Aorta (tissue), 5 donors: ENCODE data around the gene FAM124B. TPM values are rescaled to one million over a fixed set of nuclear protein-coding genes. Genes with fewer than 3 reads are reported as not detected.

Source experiments
- ATAC-seq: fragments of 200-7000 bp; cut with Tn5 transposase; one replicate; pipeline ENCODE4 v1.9.1; 2022; ENCODE audit warnings: moderate library complexity; ENCODE audit not compliant: low FRiP score
- DNase-seq, 2 donors: peaks; one replicate each; pipeline ENCODE4 v3.0.0-alpha.2; 2020
- H3K27ac ChIP-seq, 2 donors: one replicate each; pipeline ENCODE4 v1.5.1; 2013; ENCODE audit warnings: low read length in 2 of 2, mild to moderate bottlenecking in 2 of 2, moderate library complexity in 2 of 2, control low read depth in 1 of 2, inconsistent platforms in 1 of 2, low read depth in 1 of 2
- H3K27me3 ChIP-seq, 2 donors: one replicate each; pipeline ENCODE4 v1.6.1; 2013; ENCODE audit warnings: control low read depth in 1 of 2, low read length in 1 of 2, mild to moderate bottlenecking in 1 of 2, moderate library complexity in 1 of 2; ENCODE audit not compliant: insufficient read depth in 2 of 2, control insufficient read depth in 1 of 2
- H3K36me3 ChIP-seq, 2 donors: one replicate each; pipeline ENCODE4 v1.6.1; 2013; ENCODE audit warnings: control low read depth in 1 of 2, low read length in 1 of 2, mild to moderate bottlenecking in 1 of 2; ENCODE audit not compliant: insufficient read depth in 2 of 2, control insufficient read depth in 1 of 2
- H3K4me1 ChIP-seq, 2 donors: one replicate each; pipeline ENCODE4 v1.6.1; 2013; ENCODE audit warnings: low read length in 2 of 2, control low read depth in 1 of 2, mild to moderate bottlenecking in 1 of 2, moderate library complexity in 1 of 2; ENCODE audit not compliant: insufficient read depth in 2 of 2, control insufficient read depth in 1 of 2
- H3K4me3 ChIP-seq, 2 donors: one replicate each; pipeline ENCODE4 v1.5.1; 2013; ENCODE audit warnings: low read length in 2 of 2, control low read depth in 1 of 2, mild to moderate bottlenecking in 1 of 2
- H3K9me3 ChIP-seq: one replicate; pipeline ENCODE4 v1.6.1; 2013; ENCODE audit warnings: mild to moderate bottlenecking, low read length; ENCODE audit not compliant: control insufficient read depth
- WGBS, 2 donors: extraction: QIAGEN DNeasy Blood & Tissue Kit; methylation state at CpG; one replicate each; pipeline ENCODE4 v1.1.7; 2013; 5-methylcytosine and 5-hydroxymethylcytosine counted together
- intact Hi-C, 2 donors: fragments of 100-400 bp; cut with DNase I; formaldehyde crosslinking; loops; one replicate each; pipeline versions ENCODE4 v1.14.2 to v1.15.0; 2022
- polyA plus RNA-seq, 2 donors: library from polyadenylated mRNA; stranded (reverse); fragments of 200-250 nt; gene quantifications; one replicate each; pipeline ENCODE4 v1.2.3, GENCODE V29; 2013
- total RNA-seq, 2 donors: library from RNA; stranded (reverse); fragmentation: NEBNext Ultra II Directional; extraction: Animal tissue kit (Norgen Biotek cat#: 25700); gene quantifications; one replicate each; pipeline ENCODE4 v1.2.1, GENCODE V29; 2021
- donor health status: healthy with polysubstance abuse.
- donor health status: Bipolar disorder and iron deficiency.
- donor health status: DM: no; HTN: no; CAD: no.
- donor health status: DM: no; HTN: no; CAD: no.
- donor health status: DM: yes; HTN: yes; CAD: no.

FAM124B gene
- total and polyA plus RNA-seq, 4 donors, result 2.4 to 4.8 TPM; not detected in 2

GRCh38 chr2:224381521-224382279 is 20.2 kb downstream of the FAM124B start:
- 65% methylated on average over 6 of the region's 6 CpGs for WGBS, 2 donors
- Histone ChIP-seq H3K9me3 (no peaks in the 10 kb centered on the region), H3K4me3 (no peak overlapping the region)

GRCh38 chr2:224379986-224380385 is 21.9 kb downstream of the FAM124B start:
- no peak overlapping the region for H3K4me3 ChIP-seq
- H3K27ac ChIP-seq, result no peak overlapping the region
- H3K9me3 ChIP-seq, result no peaks in the 10 kb centered on the region
- H3K27me3 ChIP-seq, result no peaks in the 10 kb centered on the region
- WGBS, 2 donors, result 69 to 78% methylated on average over 1 of the region's 1 CpG
- DNase-seq (peak; percentile 61 to 82), ATAC-seq (peak; percentile 54)
- peaks cover 0 to 4% of the 10 kb centered on the region in 2 donors for H3K4me1 ChIP-seq
- intact Hi-C loops, result no loop called here
- no peaks in the 10 kb centered on the region for H3K36me3 ChIP-seq

More at GRCh38 chr2:224381521-224382279, 20.2 kb downstream of the FAM124B start:
- H3K36me3 ChIP-seq, result no peaks in the 10 kb centered on the region
- no peaks in the 10 kb centered on the region for H3K27me3 ChIP-seq
- H3K4me1 ChIP-seq, result peaks cover 0 to 4% of the 10 kb centered on the region in 2 donors
- DNase-seq (no peak), ATAC-seq (no peak)
- intact Hi-C loops, result no loop called here
- H3K27ac ChIP-seq, result no peak overlapping the region

- DNase-seq (no peak), ATAC-seq (no peak)
- Histone ChIP-seq H3K9me3 (no peaks in the 10 kb centered on the region), H3K27me3 (no peaks in the 10 kb centered on the region), H3K4me3 (no peak overlapping the region), H3K27ac (no peak overlapping the region), H3K36me3 (no peaks in the 10 kb centered on the region), H3K4me1 (peaks cover 0 to 4% of the 10 kb centered on the region in 2 donors)
- WGBS, 2 donors, result 82 to 88% methylated on average over 4 of the region's 4 CpGs
- intact Hi-C loops, result no loop called here
Observed at GRCh38 chr2:224379172-224379571, 22.7 kb downstream of the FAM124B start.

- H3K4me1 ChIP-seq, result peaks cover 0 to 4% of the 10 kb centered on the region in 2 donors
- H3K27ac ChIP-seq, result no peak overlapping the region
- H3K36me3 ChIP-seq, result no peaks in the 10 kb centered on the region
- intact Hi-C loops, result no loop called here
- H3K27me3 ChIP-seq, result no peaks in the 10 kb centered on the region
- H3K9me3 ChIP-seq, result no peaks in the 10 kb centered on the region
- no peak overlapping the region for H3K4me3 ChIP-seq
- ATAC-seq, result no peak
- no peak for DNase-seq
- WGBS, 2 donors, result 95 to 97% methylated on average over 1 of the region's 1 CpG
Observed at GRCh38 chr2:224378701-224379097, 23.2 kb downstream of the FAM124B start.

- intact Hi-C loops, result no loop called here
- DNase-seq (no peak), ATAC-seq (no peak)
- Histone ChIP-seq H3K36me3 (no peaks in the 10 kb centered on the region), H3K27ac (no peak overlapping the region), H3K9me3 (no peaks in the 10 kb centered on the region), H3K4me3 (no peak overlapping the region), H3K4me1 (peaks cover 0 to 4% of the 10 kb centered on the region in 2 donors), H3K27me3 (no peaks in the 10 kb centered on the region)
- WGBS, 2 donors, result 78 to 83% methylated on average over 6 of the region's 6 CpGs
Observed at GRCh38 chr2:224377751-224378700, 23.9 kb downstream of the FAM124B start.

- Histone ChIP-seq H3K27ac (no peak overlapping the region), H3K36me3 (no peaks in the 10 kb centered on the region), H3K4me3 (no peak overlapping the region), H3K4me1 (no peaks in the 10 kb centered on the region), H3K27me3 (no peaks in the 10 kb centered on the region), H3K9me3 (no peaks in the 10 kb centered on the region)
- 73 to 85% methylated on average over 6 of the region's 6 CpGs for WGBS, 2 donors
- DNase-seq (no peak), ATAC-seq (no peak)
- intact Hi-C loops, result no loop called here
Observed at GRCh38 chr2:224372641-224373040, 29.3 kb downstream of the FAM124B start.

- no peak for ATAC-seq
- intact Hi-C loops, result no loop called here
- no peaks in the 10 kb centered on the region for H3K36me3 ChIP-seq
- H3K9me3 ChIP-seq, result no peaks in the 10 kb centered on the region
- no peak overlapping the region for H3K27ac ChIP-seq
- no peaks in the 10 kb centered on the region for H3K27me3 ChIP-seq
- no peak overlapping the region for H3K4me3 ChIP-seq
- DNase-seq, result no peak
- WGBS, 2 donors, result 60 to 66% methylated on average over 7 of the region's 7 CpGs
- H3K4me1 ChIP-seq, result no peaks in the 10 kb centered on the region
Observed at GRCh38 chr2:224369028-224369632, 32.8 kb downstream of the FAM124B start.

- H3K27me3 ChIP-seq, result no peaks in the 10 kb centered on the region
Observed at GRCh38 chr2:224366267-224366844, 35.6 kb downstream of the FAM124B start.

More at GRCh38 chr2:224366267-224366844, 35.6 kb downstream of the FAM124B start:
- intact Hi-C loops, result no loop called here
- Histone ChIP-seq H3K27ac (no peak overlapping the region), H3K4me1 (no peaks in the 10 kb centered on the region), H3K9me3 (no peaks in the 10 kb centered on the region), H3K36me3 (no peaks in the 10 kb centered on the region), H3K4me3 (no peak overlapping the region)
- ATAC-seq (no peak), DNase-seq (no peak)
- WGBS, 2 donors, result 25 to 59% methylated on average over 3 of the region's 3 CpGs
